GM18519 (cell line): ENCODE data around the gene PCBP4.

Experiments
- ATAC-seq: cut with Tn5 transposase; IDR thresholded peaks from one replicate; pipeline ENCODE4 v1.9.1; 2021; ENCODE audit warnings: mild to moderate bottlenecking, moderate library complexity; ENCODE audit not compliant: unreplicated experiment, low FRiP score

The PCBP4 gene

DNA sequence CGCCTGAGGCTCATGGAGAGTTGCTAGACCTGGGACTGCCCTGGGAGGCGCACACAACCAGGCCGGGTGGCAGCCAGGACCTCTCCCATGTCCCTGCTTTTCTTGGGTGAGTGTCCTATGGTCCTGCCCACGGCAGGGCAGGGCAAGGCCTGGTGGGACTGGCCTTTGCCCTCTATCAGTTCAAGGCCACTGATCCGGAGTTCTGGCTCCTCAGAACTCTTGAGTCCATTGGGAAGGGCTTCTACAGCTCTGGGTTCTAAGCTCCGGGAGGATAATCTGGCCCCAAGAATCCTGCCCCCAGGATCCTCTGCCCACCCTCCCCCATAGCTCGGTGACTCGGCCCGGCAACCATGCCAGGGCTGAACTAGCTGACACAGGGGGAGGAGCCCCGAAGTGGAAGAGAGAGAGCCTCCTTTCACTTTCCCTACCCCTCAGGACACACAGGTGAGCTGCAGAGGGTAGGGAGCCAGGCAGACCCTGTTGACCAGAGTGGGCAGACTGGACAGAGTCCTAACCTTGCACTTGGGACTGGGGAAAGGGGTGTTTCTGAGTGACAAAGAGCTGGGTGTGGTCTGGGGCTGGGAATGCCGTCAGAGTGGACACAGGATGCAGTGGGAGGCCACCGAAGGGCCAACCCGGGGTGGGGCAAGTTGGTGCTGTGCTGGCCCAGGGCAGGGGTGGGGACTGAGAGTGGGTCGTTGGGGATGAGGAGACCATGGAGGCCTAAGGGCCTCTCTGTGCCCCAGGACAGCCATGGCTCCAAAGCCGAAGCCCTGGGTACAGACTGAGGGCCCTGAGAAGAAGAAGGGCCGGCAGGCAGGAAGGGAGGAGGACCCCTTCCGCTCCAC is 24.4 kb downstream of the PCBP4 start:
- no peak for ATAC-seq

DNA sequence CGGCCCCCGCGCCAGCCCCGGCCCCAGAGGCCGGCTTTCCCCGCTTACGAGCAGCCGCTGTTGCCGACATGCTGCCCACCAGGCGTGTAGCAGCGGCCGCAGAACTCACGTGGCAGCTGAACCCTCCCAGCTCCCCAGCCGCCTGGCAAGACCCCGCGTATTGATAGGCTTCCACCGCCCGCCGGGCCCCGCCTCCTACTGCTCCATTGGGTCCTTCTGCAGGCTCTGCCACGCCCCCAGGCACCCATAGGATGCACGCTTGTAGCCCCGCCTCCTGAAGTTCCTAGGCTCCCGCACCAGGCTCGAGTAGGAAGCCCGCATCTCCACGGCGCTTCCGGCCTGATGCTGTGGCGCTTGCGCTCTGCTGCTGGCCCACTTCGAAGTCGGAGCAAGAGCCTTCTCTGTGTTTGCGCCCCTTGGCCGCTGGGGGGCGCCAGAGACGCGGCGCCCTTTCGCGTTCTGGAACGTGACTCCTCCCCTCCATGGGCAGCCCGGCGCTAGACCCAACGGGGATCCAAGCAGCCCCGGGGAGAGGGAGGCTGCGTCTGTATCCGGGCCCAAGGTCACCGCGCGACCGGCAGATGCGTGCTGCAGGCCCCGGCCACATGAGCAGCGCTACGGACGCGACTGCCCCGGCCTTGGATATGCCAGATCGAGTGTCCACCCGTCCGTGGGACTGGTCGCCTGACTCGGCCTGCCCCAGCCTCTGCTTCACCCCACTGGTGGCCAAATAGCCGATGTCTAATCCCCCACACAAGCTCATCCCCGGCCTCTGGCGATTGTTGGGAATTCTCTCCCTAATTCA is 25.3 kb downstream of the PCBP4 start, which contains the start of the genes PARP3 and RRP9:
Gene PARP3 (plus strand): TSS at position 566 of the 805 bp plus-strand sequence. CDS start 993 bp downstream, outside the sequence.
Gene RRP9 (minus strand): TSS at position 107 of the 805 bp plus-strand sequence. CDS start 37 bp downstream, at position 70.
- ATAC-seq = peak; percentile 86

DNA sequence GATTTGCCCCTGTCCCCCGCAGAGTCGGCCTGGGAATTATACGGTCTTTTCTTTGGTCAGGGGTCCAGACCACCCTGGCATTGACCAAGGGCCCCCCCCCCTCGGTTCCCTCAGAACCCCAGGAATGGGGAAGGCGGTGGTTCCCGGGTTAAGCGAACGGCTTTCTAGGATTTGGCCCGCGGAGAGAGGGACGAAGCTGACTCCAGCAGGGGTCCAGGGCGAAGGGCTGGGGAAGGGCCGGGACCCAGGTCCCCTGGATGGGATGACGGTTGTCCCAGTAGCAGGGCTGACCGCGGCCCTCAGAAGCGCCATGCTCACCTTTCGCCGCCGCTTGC is 25.8 kb downstream of the PCBP4 start:
- ATAC-seq = no peak

DNA sequence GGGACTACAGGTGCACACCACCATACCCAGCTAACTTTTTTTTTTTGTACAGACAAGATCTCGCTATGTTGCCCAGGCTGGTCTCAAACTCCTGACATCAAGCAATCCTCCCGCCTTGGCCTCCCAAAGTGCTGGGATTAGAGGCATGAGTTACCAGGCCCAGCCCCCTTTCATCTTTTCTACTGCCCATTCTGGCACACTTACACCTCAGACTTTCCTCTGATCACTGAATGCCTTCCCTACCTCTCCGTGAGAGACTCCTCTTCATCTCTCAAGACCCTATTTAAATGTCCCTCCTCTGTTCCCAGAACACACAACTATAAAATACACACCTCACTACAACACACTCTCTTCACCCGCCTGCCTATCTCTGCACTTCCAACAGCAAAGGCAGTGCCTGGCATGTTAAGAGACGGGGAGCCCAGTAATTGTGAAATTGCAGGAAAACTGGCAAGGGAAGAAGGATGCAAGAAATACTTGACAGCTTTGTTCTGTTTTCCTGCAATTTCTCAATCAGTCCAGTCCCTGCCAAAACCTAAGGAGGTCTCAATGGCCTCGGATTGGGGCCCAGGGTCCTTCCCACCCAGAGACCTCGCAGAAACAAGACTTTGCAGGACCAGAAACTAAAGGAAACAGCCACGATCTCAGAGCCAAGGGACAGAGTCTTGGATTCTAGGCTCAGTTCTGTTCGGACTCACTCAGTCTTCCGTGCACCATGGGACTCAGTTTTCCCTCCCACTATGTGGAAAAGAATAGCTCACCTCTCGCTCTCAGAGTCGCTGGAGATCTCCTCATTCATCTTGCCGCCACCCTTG is 26.4 kb downstream of the PCBP4 start:
- ATAC-seq = no peak

DNA sequence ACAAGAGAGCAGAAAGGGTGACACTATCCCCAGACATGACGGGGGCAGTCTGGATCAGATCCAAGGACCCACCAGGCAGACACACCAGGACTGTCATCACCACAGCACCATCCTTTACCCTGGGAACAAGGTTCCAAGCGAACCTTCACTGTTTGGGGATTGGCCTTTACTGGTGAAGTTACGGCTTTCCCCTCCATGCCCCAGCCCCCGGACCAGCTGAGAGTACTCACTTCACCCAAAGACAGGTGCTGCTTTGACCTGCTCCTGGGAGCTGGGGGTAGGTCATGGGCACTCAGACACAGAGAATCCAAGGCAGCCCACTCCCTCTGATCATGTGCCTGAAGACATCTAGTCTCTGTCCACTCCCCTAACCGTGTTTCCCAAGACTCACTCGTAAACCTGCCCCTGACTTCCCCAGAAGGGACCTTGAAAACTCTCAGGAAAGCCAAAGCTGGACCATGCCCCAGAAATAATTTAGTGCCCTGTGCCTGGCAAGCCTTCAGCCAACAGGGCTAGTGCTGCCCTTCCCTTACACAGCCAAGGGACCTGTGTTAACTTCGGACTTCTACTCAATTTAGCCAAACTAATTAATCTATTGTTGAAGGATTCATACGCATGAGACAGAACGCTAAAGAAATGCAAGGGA is 28.4 kb downstream of the PCBP4 start:
- no peak for ATAC-seq

DNA sequence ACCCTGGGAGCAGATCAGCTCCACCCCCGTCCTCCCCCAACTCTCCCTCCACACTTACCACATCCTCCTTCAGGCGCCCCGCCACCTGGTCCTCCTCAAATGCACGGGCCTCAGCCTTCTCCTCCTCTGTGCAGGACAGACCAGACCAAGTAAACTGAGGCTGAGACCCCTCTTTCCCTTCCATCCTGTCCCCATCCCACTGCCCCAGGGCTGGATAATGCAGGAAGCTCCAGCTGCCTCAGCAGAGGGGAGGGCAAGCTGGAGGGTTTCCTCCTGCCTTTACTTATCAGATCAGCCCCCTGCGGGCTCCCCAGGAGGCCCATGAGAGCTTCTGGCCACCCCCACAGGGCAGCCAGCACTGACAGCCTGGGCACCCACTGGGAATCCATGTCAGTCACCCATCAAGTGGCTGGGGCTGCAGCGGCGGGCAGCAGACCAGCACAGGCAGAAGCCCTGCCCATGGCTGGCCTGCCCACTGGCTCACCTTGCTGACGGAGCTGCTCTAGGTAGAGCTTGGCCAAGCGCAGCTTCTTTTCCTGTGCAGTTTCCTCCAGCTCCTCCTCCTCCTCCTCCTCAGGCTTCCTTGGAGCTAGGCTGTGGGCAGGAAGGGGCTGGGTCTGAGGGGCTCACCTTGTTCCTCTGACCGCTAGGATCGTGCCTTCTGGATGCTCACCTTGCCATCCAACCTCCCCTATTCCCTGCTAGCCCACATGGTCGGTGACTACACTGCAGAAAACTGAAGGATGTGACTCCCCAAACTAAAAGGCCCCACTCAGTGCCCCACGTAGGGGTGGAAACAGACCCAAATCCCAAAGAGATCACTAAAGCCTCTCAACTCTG is 29.4 kb downstream of the PCBP4 start:
- ATAC-seq = no peak

DNA sequence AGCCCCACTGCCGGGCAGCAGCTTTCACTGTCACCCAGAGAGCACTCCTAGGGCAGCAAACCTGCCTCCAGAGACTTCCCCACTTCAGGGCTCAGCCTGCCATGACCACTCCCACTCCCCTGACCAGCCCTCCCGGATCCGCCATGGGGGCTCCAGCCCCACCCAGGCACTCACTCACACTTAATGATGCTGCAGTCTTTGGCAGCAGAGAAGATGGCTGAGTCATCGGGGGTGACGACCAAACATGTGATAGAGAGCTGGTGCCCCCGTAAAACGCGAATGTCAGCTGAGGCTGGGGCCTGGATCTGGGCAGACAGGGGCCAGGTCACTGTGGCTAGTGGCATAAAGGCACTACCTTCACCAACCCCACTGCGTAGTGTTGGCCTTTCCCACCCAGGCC is 30.2 kb downstream of the PCBP4 start:
- ATAC-seq = no peak

DNA sequence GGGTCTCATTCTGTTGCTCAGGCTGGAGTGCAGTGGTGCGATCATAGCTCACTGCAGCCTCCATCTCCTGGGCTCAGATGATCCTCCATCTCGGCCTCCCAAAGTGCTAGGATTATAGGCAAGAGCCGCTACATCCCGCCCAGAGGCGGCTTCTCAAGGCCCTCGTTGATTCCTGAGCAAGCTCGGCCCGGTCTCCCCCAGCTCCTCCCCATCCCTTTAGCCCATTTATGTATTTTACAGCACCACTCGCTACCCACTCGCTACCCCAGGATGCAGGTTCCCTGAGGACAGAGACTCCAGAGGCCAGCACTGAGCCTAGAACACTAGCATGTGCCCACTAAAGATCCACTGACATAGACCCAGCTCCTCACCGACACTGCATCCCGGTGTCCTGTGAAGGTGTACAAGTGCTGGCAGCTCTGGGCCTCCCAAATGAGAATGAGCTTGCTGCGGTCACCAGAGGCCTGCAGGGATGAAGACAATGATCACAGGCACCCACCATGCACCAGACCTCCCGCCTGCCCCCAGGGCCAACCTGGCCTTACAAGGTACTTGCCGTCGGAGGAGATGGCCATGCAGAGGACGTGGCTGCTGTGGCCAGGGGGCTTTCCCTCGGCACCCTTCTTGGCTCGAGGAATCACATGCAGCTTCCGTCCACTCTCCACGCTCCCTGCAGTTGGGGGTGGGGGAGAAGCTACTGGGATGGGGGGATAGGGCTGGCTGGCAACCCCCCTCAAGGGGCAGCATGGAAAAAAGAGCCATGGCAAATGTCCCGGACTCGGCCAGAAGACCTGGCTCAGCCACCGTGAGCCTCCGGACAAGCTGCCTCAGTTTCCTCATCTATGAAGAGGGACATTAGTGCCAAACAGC is 31.1 kb downstream of the PCBP4 start:
- no peak for ATAC-seq

DNA sequence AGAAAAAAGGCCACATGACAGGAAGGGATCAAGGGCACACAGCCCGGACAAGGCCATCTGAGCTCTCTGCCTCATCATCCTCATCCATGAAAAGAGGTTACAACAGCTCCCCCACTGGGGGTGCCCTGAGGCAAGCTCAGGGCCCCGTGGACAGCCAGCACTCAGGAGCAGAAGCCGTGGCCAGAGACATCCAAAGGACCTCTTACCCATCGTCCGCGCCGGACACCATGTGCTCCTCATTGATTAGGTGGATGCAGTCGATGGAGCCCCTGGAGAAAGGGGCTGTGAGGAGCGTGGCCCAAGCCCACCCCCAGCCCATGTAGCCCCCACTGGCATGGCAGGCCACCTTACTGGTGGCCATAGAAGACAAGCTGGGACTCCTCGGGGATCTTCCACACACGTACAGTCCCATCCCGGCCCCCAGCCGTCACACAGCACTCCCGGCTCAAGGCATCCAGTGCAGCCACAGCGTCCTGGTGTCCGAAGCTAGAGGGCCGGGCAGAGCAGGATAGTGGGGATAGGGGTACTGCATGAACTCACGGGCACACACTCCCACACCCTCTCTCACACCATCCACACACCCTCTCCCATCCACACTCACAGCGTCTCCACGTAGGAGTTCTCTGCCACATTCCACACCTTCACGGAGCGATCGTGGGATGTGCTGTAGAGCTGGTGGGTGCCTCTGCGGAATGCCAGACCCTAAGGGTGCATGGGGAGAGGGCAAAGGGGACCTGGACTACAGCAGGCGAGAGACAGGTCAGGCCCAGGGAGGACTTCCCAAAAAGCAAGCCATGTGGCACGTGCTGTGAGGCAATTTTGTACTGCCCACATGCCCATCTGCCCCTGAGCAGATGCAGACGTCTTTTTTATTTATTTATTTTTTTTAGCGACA is 32.0 kb downstream of the PCBP4 start:
- no peak for ATAC-seq

DNA sequence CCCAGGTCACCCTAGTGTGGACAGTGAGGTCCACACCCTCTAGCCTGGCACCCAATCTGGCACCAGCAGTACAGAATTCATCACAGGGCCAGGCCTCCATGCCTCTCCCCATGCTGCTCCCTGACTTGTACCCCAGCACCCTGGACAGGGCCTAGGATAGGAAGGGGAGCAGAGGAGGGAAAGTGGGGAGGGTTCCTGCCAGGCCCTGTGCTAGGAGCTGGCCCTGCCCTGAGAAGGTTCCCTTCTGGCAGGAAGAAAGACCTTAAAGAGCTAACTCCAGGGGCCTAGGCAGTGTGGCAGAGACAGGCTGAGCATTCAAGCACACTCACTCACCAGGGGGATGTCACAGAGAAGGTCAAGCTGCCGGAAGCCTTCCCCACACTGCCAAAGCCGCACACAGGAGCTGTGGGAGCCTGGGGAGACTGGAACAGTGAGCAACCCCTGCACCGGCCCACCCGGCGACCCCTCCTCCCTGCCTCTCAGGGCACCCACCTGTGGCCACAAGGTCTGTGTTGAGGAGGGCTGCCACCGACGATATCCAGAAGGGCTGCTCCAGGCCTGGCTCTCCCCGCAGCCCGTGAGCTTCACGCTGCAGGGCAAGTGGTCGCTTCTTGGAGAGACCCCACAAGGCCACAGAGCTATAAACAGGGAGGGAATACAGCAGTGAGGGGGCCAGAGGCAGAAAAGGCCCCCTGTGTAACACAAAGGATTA is 33.0 kb downstream of the PCBP4 start:
- no peak for ATAC-seq

DNA sequence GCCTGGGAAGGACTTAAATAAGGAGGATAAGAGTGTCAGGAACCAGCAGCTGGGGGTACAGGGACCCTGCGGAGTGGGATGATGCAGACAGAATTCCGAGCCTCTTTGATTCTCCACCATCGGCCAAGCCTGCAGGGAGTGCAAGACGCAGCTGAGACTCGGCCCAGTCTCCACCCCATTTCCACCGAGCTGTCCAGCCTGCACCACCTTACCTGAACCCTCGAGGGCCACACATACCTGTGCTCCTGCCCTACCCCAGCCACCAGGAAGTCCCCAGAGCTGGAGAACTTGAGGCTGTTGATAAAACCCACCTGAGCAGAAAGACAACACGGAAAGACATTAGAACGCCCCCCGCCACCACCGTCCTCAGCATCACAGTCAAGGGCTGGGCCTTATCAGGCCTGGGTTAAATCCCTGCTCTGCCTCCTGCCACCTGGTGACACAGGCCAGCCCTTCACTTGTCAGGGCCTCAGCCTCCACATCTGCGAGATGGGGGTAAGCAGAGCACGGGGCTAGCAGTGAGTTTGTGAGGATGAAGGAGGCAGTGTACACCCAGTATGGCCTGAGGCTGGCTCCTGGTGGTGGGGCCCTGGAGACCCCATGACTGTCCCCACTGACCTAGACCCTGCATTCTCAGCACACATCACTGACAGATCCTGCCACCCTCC is 33.6 kb downstream of the PCBP4 start:
- no peak for ATAC-seq

DNA sequence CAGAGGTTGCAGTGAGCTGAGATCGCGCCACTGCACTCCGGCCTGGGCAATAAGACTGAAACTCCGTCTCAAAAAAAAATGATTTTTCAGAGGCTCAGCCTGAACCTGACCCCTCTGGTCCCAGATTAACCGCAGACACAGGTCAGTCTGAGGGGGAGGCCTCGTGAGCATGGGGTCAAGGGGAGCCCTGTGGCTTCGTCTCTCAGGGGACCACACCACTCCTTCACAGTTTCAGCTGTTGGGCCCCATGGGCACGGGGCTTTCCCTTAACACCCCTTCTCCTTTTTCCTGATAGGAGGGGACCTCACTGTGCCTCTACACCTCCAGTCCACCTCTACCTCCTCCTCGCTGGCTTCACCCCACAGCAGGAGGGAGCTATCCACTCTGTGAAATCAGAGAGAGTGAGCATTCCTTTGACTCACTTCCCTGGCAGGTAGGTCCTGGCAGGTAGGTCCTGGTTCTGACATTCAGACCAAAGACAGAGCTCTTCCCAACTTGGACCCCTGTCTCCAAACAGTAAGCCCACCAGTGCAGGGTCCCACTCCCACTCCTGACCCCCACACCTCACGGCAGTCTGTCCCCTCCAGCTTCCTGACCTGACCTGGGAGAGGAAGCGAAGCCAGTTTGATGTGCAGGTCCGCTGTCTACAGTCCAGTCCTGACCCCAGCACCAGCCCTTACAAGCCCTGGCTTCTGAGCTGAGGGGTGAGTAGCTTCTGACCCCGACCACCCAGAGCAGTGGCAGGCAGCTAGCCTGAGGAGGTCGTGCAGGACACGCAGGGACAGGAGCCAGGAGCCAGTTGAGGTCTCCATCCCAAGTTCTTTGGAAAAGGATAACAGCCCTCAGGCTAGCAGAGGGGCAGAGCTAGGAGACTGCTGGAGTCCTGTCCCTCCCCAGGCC is 34.5 kb downstream of the PCBP4 start:
- no peak for ATAC-seq

DNA sequence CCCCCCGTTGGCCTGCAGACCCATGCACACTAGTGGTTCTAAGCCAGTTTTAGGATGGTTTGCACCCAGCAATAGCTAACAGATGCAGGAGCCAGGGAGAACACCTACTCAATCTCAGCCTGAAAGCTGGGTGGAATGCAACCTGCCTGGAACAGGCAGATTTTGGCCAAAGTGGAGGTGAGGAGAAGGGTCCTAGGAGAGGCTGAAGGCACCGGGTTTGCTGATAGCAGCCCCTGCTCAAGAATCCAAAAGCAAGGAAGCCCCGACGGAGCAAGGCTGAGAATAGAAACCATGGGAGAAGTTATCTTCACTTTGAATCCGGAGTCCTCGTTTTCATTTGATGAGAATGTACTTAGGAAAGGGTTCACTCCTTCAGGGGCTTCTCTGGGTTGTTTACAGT is 35.5 kb downstream of the PCBP4 start:
- no peak for ATAC-seq

DNA sequence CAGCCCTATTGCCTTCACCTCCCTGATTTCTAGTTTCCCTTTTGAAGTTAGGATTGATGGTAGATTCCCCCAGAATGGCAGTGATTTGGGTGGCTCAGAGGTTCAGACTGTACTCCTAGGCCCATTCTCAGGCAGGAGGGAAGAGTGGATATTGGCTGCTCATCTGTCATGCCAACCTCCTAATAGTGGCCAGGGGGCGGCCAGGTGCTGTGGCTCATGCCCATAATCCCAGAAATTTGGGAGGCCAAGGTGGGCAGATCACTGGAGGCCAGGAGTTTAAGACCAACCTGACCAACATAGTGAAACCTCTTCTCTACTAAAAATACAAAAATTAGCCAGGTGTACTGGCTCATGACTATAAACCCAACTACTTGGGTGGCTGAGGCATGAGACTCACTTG is 36.8 kb downstream of the PCBP4 start:
- ATAC-seq = no peak

DNA sequence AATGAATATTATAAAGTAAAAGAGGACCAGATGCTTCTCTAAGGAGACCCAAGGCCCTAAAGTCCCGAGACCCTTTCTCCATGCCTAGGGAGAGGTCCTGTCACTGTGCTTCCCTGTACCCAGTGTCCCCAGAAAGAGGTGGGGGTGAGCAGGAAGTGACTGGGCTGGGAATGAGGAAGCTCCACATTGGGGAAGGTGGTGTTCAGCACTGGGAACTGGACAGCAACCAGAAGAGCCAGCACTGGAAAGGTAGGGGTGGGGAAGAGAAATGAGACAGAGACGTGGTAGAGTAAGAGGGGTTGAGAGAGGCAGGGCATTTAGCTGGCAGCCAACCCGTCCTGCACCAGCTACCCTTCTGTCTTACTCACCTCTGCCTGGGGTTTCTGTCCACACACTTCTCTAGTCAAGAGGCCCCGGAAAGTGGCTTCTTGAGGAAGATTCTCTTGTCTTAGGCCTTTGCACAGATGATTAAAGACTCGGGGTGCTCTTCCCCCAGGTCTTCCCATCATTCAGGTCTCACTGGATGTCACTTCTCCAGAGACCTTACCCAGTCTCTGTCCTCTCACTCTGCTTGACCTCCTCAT is 37.7 kb downstream of the PCBP4 start:
- ATAC-seq = no peak
